Anterior cingulate cortex (tissue), 58 donors: ENCODE data around the gene BCAS4.

ENCODE experiments used
- DNase-seq, 58 donors: peaks; one replicate each; lab custom pipeline; 2025; lab: John Stamatoyannopoulos, UW

BCAS4 gene

GRCh38 chr20:50819349-50819748 is 24.5 kb downstream of the BCAS4 start:
- no peak for DNase-seq

- DNase-seq = no peak
Observed at GRCh38 chr20:50820515-50821256, 25.8 kb downstream of the BCAS4 start.

GRCh38 chr20:50821257-50821921 is 26.5 kb downstream of the BCAS4 start:
- DNase-seq = no peak

- no peak for DNase-seq
Observed at GRCh38 chr20:50821994-50822393, 27.1 kb downstream of the BCAS4 start.

- no peak for DNase-seq
Observed at GRCh38 chr20:50823319-50823718, 28.5 kb downstream of the BCAS4 start.

- DNase-seq = no peak
Observed at GRCh38 chr20:50824137-50824536, 29.3 kb downstream of the BCAS4 start.

GRCh38 chr20:50826121-50826520 is 31.3 kb downstream of the BCAS4 start:
- no peak for DNase-seq

- DNase-seq = no peak
Observed at GRCh38 chr20:50828363-50829136, 33.7 kb downstream of the BCAS4 start.

GRCh38 chr20:50831622-50832021 is 36.8 kb downstream of the BCAS4 start:
- peak in 1 of 58 donors; percentile 11 for DNase-seq

GRCh38 chr20:50834599-50835005 is 39.7 kb downstream of the BCAS4 start:
- no peak for DNase-seq

- peak in 3 of 58 donors; percentile 1 to 17 (median 14) for DNase-seq
Observed at GRCh38 chr20:50837532-50838321, 42.9 kb downstream of the BCAS4 start.

GRCh38 chr20:50838322-50838625 is 43.4 kb downstream of the BCAS4 start:
- no peak for DNase-seq

- no peak for DNase-seq
Observed at GRCh38 chr20:50838707-50839385, 44.0 kb downstream of the BCAS4 start.

- no peak for DNase-seq
Observed at GRCh38 chr20:50842821-50843220, 48.0 kb downstream of the BCAS4 start.

- no peak for DNase-seq
Observed at GRCh38 chr20:50843331-50844276, 48.7 kb downstream of the BCAS4 start.

- DNase-seq = no peak
Observed at GRCh38 chr20:50844430-50845100, 49.7 kb downstream of the BCAS4 start.

- DNase-seq = no peak
Observed at GRCh38 chr20:50845566-50846215, 50.8 kb downstream of the BCAS4 start.

- peak in 29 of 58 donors; percentile 2 to 55 (median 17) for DNase-seq
Observed at GRCh38 chr20:50848341-50848808, 53.5 kb downstream of the BCAS4 start.
